ENCODE data around the gene PALD1. TPM values are rescaled to one million over a fixed set of nuclear protein-coding genes. Genes with fewer than 3 reads are reported as not detected.

Gene PALD1
- total RNA-seq, 4 donors from 2014 or later, result 6.2 to 12.1 (median 7.7) TPM

DNA sequence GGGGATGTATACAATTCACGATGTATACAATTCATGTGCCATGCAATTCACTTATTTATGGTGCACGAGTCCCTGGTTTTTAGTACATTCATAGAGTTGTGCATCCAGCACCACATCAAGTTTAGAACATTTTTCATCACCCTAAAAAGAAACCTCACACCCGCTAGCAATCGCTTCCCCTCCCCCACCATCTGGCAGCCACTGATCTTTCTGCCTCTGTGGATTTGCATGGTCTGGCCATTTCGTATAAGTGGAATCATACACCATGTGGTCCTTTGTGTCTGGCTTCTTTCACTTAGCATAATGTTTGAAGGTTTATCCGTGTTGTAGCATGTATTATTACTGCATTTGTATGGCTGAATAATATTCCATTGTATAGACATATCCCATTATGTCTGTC lies 71.9 kb downstream of the PALD1 start:
- TF ChIP-seq, protein P1, sequence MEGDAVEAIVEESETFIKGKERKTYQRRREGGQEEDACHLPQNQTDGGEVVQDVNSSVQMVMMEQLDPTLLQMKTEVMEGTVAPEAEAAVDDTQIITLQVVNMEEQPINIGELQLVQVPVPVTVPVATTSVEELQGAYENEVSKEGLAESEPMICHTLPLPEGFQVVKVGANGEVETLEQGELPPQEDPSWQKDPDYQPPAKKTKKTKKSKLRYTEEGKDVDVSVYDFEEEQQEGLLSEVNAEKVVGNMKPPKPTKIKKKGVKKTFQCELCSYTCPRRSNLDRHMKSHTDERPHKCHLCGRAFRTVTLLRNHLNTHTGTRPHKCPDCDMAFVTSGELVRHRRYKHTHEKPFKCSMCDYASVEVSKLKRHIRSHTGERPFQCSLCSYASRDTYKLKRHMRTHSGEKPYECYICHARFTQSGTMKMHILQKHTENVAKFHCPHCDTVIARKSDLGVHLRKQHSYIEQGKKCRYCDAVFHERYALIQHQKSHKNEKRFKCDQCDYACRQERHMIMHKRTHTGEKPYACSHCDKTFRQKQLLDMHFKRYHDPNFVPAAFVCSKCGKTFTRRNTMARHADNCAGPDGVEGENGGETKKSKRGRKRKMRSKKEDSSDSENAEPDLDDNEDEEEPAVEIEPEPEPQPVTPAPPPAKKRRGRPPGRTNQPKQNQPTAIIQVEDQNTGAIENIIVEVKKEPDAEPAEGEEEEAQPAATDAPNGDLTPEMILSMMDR (IDR thresholded peaks at IDR 0.05), result no peak
- TF ChIP-seq POLR2A (IDR thresholded peaks at IDR 0.05) (no peak), EP300 (IDR thresholded peaks at IDR 0.05) (no peak), POLR2AphosphoS5 (IDR thresholded peaks at IDR 0.05) (no peak)
- WGBS, result 78% methylated on average over 6 of the region's 6 CpGs

DNA sequence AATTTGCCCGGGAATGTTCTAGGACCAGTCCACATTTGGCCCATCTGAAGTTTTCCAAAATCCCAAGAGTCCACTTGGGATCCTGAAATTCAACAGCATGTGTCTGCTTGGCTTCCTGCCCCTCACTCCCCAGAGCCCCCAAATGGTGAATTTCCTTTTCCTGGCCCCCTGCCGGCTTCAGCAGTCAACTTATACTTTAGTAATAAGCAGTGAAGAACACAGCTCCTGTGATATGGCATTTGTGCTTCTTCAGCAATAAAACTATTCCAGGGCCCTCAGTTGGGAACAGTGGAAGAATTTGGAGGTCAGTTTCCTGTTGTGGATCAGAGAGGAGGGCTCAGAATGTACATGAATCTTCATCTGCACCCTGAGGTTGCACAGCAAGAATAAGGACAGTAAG lies 72.9 kb downstream of the PALD1 start:
- TF ChIP-seq EP300 (IDR thresholded peaks at IDR 0.05) (no peak), POLR2AphosphoS5 (IDR thresholded peaks at IDR 0.05) (no peak), POLR2A (IDR thresholded peaks at IDR 0.05) (no peak)
- TF ChIP-seq, protein P1 (IDR thresholded peaks at IDR 0.05), result no peak
- 50% methylated on average over 2 of the region's 2 CpGs for WGBS
- H3K27ac ChIP-seq, result no peak overlapping the region
- no peak for DNase-seq (ENCODE audit: low spot score in 2 of 2)
- no peaks in the 10 kb centered on the region for H3K27me3 ChIP-seq
- H3K36me3 ChIP-seq, result peaks cover 3% of the 10 kb centered on the region
- no peak overlapping the region for H3K4me3 ChIP-seq
- H3K9me3 ChIP-seq, result no peaks in the 10 kb centered on the region
- H3K4me1 ChIP-seq, result no peaks in the 10 kb centered on the region

More for the DNA sequence above, 71.9 kb downstream of the PALD1 start:
- H3K27me3 ChIP-seq, result no peaks in the 10 kb centered on the region
- DNase-seq (ENCODE audit: low spot score in 2 of 2), result no peak
- H3K4me1 ChIP-seq, result no peaks in the 10 kb centered on the region
- no peaks in the 10 kb centered on the region for H3K9me3 ChIP-seq
- no peak overlapping the region for H3K4me3 ChIP-seq
- peaks cover 3% of the 10 kb centered on the region for H3K36me3 ChIP-seq
- no peak overlapping the region for H3K27ac ChIP-seq

DNA sequence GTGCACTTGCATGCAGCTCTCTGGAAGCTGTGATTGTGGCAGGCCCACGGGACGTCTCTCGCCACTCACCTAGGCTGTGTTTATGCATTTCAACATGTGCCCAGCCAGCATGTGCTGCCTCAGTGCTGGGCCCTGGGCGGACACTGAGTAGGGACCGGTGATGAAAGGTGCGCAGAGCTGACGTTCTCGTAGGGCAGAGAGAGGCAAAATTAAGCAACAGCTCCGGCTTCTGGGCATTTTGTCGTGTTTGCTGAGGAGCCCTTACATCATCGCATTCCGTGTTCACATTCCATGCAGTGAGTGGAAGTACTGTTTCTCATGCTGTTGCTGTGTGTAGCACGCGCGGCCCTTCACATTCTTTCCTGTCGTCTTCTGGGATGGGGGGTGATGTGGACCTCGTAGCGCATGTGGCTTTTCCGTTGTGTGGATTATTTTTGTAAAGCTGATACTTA lies 73.4 kb downstream of the PALD1 start:
- Histone ChIP-seq H3K4me3 (no peak overlapping the region), H3K27me3 (no peaks in the 10 kb centered on the region), H3K36me3 (peaks cover 3% of the 10 kb centered on the region), H3K4me1 (no peaks in the 10 kb centered on the region), H3K9me3 (no peaks in the 10 kb centered on the region), H3K27ac (no peak overlapping the region)
- no peak for DNase-seq (ENCODE audit: low spot score in 2 of 2)
- TF ChIP-seq POLR2AphosphoS5 (IDR thresholded peaks at IDR 0.05) (no peak), POLR2A (IDR thresholded peaks at IDR 0.05) (no peak), EP300 (IDR thresholded peaks at IDR 0.05) (no peak)
- TF ChIP-seq, protein P1 (IDR thresholded peaks at IDR 0.05), result no peak
- 80% methylated on average over 19 of the region's 19 CpGs for WGBS

DNA sequence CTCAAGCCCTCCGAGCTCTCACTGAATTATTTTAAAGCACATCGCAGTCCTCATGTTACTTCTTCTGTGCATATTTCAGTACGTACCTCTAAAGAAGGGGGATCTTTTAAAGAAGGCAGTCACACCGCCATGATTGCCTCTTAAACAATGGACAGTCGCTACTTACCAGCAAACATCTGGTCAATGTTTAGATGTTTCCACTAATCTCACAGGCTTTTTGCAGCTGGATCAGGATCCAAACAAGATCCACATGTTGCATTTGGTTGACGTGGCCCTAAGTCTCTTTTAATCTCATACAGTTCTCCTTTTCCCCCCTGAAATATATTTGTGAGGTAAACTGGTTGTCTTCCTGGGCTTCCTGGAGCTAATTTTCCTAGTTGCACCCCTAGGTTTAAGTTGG lies 74.0 kb downstream of the PALD1 start:
- no peak for DNase-seq (ENCODE audit: low spot score in 2 of 2)
- Histone ChIP-seq H3K27me3 (no peaks in the 10 kb centered on the region), H3K4me3 (no peak overlapping the region), H3K27ac (no peak overlapping the region), H3K9me3 (no peaks in the 10 kb centered on the region), H3K36me3 (peaks cover 3% of the 10 kb centered on the region), H3K4me1 (no peaks in the 10 kb centered on the region)
- WGBS, result 91% methylated on average over 6 of the region's 6 CpGs
- TF ChIP-seq, protein P1 (IDR thresholded peaks at IDR 0.05), result no peak
- TF ChIP-seq EP300 (IDR thresholded peaks at IDR 0.05), result no peak
- TF ChIP-seq POLR2A (IDR thresholded peaks at IDR 0.05), result no peak
- no peak for TF ChIP-seq POLR2AphosphoS5 (IDR thresholded peaks at IDR 0.05)

DNA sequence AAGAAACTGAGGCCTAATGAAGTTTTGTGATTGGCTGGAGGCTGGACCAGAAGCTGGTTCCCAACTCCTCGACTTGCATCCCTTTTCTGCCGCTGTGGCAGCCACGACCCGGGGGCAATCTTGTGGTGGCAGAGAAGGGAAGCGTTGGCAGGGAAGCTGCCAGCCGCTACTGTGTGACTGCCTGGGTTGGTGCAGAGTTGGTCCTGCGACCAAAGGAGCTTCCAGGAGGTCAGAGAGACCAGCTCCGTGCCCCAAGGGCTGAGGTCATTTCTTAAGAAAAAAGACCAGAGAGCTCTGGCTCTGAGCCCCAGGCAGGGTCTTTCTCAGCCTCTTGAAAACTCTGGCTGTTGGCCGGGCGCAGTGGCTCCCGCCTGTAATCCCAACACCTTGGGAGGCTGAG lies 76.8 kb downstream of the PALD1 start:
- DNase-seq (ENCODE audit: low spot score in 2 of 2), result no peak
- Histone ChIP-seq H3K4me1 (peaks cover 7% of the 10 kb centered on the region), H3K27me3 (no peaks in the 10 kb centered on the region), H3K36me3 (peaks cover 3% of the 10 kb centered on the region), H3K9me3 (no peaks in the 10 kb centered on the region), H3K27ac (no peak overlapping the region), H3K4me3 (no peak overlapping the region)
- 90% methylated on average over 11 of the region's 11 CpGs for WGBS
- TF ChIP-seq, protein P1 (IDR thresholded peaks at IDR 0.05), result no peak
- no peak for TF ChIP-seq POLR2AphosphoS5 (IDR thresholded peaks at IDR 0.05)
- TF ChIP-seq EP300 (IDR thresholded peaks at IDR 0.05), result no peak
- TF ChIP-seq POLR2A (IDR thresholded peaks at IDR 0.05), result no peak

All from suprapubic skin (tissue), 4 donors.